GM10266 (cell line): ENCODE measurements around the gene COL26A1.
A peak's percentile ranks its signal among the peaks of the same experiment; 100 is the strongest.

Experiments used
- DNase-seq: peaks from one replicate; pipeline ENCODE4 v3.0.0; 2012; ENCODE audit errors: extremely low spot score
- TF ChIP-seq, protein P1 (sequence below): IDR thresholded peaks from 2 replicates; pipeline ENCODE4 v1.5.1; 2012; ENCODE audit warnings: mild to moderate bottlenecking, low read depth; ENCODE audit not compliant: control insufficient read depth, insufficient read depth; ENCODE audit errors: missing control alignments

COL26A1 gene

DNA sequence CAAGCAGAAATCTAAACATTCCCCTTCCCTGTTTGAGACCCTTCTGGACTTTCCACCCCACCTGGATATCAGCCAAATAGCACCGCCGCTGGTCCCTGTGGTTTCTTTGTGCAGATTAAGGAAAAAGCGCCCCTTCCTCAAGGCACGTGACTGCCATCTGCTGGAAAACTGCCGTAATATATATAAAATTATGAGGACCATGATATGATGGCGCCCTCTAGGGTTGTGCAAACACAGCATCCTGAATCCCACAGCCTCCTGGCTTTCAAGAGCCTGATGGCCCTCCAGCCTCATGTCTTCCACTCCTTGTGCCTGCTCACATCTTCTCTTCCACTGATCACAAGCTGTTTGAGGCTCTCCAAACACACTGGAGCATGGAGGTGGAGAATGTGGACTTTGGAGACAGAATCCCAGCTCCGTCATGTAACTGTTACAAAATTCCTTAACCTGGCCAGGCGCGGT, 145.1 kb downstream of the COL26A1 start:
- TF ChIP-seq, protein P1, sequence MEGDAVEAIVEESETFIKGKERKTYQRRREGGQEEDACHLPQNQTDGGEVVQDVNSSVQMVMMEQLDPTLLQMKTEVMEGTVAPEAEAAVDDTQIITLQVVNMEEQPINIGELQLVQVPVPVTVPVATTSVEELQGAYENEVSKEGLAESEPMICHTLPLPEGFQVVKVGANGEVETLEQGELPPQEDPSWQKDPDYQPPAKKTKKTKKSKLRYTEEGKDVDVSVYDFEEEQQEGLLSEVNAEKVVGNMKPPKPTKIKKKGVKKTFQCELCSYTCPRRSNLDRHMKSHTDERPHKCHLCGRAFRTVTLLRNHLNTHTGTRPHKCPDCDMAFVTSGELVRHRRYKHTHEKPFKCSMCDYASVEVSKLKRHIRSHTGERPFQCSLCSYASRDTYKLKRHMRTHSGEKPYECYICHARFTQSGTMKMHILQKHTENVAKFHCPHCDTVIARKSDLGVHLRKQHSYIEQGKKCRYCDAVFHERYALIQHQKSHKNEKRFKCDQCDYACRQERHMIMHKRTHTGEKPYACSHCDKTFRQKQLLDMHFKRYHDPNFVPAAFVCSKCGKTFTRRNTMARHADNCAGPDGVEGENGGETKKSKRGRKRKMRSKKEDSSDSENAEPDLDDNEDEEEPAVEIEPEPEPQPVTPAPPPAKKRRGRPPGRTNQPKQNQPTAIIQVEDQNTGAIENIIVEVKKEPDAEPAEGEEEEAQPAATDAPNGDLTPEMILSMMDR: peak; percentile 44
- DNase-seq: peak; percentile 34

DNA sequence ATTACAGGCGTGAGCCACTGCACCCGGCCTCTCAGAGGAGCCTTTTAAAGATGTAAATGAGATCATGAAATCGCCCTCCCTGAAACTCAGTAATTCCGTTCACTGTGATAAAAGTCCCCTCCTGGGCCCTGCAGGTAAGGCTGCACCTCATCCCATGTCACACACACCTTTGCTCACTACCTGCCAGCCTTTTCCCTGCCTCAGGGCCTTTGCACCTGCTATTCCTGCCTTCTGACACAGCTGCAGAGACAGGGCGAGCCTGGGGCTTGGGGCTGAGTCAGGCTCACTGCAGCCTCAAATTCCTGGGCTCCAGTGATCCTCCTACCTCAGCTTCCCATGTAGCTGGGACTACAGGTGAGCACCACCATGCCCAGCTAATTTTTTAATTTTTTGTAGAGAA, 147.6 kb downstream of the COL26A1 start:
- TF ChIP-seq, protein P1: no peak
- DNase-seq: no peak

DNA sequence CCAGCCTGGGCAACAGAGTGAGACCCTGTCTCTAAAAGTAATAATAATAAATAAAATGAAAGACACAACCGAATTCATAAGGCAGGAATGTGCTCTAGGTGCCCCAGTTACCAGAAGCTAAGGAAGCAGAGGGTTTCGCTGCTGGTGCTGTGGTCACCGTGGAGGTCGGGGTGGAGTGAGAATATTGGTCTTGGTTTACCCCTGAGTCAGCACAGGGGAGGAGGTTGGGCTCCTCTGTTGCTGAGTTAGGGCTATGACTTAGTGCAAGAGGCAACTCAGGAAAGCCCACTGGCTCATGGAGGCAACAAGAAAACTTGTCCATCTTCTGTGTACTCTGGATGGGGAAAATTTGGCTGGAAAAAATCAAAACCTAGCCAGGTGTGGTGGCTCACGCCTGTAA, 149.3 kb downstream of the COL26A1 start:
- DNase-seq: no peak
- TF ChIP-seq, protein P1: no peak

DNA sequence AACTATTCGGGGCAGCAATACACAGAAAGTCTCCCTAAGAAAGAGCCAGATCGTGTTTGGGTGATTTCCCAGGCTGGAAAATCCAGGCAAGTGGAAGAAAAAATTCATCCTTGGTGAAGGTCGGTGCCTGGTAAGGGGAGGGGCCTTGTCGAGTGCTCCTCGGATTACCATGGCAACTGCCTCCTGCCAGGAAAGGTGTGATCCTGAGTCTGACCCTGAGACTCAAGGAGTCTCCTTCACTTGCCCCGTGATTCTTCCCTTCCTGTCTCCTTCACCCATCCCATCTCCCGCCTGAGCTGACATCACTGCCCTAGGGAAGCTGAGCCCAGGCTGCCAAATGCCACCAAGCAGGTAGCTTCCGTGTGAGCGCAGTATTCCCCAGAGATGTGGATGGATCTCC, 154.2 kb downstream of the COL26A1 start:
- TF ChIP-seq, protein P1: no peak
- no peak for DNase-seq

DNA sequence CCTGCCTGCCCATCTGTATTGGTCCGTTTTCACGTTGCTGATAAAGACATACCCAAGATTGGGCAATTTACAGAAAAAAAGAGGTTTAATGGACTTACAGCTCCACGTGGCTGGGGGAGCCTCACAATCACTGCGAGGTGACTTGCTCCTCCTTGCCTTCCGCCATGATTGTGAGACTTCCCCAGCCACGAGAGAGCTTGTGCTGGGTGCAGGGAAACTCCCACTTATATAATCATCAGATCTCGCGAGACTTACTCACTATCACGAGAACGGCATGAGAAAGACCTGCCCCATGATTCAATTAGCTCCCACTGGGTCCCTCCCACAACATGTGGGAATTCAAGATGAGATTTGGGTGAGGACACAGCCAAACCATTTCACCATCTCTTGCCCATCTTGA, 154.6 kb downstream of the COL26A1 start:
- DNase-seq: no peak
- TF ChIP-seq, protein P1: no peak

DNA sequence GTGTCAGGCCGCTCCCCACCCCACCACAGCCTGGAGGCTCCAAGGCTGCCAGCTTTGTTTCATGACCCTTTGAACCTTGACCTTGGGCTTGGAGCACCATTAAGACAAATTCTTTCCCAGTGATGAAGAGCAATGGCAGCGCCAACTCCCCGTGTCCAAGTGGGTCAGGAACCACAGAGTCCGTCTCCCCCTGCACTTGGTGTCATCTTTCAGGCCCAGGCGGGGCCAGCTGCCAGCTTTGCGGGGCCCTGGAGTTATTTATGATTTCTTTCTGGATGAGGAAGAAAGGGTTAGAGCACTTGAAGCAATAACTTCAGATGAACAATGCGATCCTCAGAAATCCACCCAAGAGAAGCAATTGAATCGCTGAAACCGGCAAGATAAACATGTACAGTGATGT, 155.7 kb downstream of the COL26A1 start:
- TF ChIP-seq, protein P1: no peak
- no peak for DNase-seq

DNA sequence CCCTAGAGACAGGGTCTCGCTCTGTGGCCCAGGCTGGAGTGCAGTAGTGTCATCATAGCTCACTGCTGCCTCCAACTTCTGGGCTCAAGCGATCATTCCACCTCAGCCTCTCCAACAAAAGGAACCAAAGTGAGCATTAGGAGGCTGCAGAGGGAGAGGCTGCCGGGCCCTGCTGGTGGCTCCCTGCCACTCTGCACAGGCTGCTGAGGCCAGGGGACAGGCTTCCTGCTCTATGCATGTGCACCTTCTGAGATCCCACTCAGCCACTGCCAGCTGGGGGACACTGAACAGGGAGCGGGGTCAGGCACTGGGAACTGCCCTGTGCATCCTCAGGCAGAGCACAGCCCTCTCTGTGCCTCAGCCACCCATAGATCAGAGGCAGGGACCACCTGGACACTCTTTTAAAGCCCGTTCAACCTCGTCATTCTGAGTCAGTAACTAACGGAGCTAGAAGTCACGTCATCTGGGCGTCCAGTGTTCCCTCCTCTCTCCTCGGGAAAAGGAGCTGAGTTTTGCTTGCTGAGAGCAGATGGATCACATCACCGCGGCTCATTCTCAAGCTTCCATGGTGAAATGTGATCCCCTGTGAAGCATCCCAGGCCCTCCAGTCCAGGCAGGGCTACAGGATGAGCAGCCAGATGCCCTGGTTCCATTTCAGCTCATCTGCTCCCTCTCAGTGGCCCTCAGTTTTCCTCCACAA, 156.8 kb downstream of the COL26A1 start:
- TF ChIP-seq, protein P1: no peak
- no peak for DNase-seq
